Measurements from ENCODE around the gene COL23A1.

- TF ChIP-seq, protein P1, sequence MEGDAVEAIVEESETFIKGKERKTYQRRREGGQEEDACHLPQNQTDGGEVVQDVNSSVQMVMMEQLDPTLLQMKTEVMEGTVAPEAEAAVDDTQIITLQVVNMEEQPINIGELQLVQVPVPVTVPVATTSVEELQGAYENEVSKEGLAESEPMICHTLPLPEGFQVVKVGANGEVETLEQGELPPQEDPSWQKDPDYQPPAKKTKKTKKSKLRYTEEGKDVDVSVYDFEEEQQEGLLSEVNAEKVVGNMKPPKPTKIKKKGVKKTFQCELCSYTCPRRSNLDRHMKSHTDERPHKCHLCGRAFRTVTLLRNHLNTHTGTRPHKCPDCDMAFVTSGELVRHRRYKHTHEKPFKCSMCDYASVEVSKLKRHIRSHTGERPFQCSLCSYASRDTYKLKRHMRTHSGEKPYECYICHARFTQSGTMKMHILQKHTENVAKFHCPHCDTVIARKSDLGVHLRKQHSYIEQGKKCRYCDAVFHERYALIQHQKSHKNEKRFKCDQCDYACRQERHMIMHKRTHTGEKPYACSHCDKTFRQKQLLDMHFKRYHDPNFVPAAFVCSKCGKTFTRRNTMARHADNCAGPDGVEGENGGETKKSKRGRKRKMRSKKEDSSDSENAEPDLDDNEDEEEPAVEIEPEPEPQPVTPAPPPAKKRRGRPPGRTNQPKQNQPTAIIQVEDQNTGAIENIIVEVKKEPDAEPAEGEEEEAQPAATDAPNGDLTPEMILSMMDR (conservative IDR thresholded peaks at IDR 0.05; ENCODE audit: low read depth, low read length) = no peak
- no peak for TF ChIP-seq EZH2 (IDR thresholded peaks at IDR 0.05; ENCODE audit: borderline replicate concordance, low read depth, low read length, poor library complexity, severe bottlenecking)
These were observed 312.8 kb downstream of the COL23A1 start for GRCh38 chr5:178277346-178277745.
